Choroid plexus epithelial cell (primary cell): ENCODE results near the gene TADA2B.
"Not testable (repeated sequence)": the region's sequence is repeated elsewhere in the genome, so short reads cannot be mapped to it uniquely, and the experiment has no call there.

Experiments used
- DNase-seq: peaks from one replicate; pipeline ENCODE4 v3.0.0-alpha.2; 2010; ENCODE audit warnings: low read depth
- H3K4me3 ChIP-seq: 2 replicates; pipeline ENCODE4 v1.5.1; 2011; ENCODE audit warnings: low read depth, mild to moderate bottlenecking, control low read depth, low read length, moderate library complexity
- TF ChIP-seq, protein P1 (sequence below): conservative IDR thresholded peaks from 2 replicates; pipeline ENCODE4 v1.5.1; 2011; ENCODE audit warnings: low read depth, mild to moderate bottlenecking, control low read depth, inconsistent platforms, low read length, moderate library complexity

TADA2B gene

DNA sequence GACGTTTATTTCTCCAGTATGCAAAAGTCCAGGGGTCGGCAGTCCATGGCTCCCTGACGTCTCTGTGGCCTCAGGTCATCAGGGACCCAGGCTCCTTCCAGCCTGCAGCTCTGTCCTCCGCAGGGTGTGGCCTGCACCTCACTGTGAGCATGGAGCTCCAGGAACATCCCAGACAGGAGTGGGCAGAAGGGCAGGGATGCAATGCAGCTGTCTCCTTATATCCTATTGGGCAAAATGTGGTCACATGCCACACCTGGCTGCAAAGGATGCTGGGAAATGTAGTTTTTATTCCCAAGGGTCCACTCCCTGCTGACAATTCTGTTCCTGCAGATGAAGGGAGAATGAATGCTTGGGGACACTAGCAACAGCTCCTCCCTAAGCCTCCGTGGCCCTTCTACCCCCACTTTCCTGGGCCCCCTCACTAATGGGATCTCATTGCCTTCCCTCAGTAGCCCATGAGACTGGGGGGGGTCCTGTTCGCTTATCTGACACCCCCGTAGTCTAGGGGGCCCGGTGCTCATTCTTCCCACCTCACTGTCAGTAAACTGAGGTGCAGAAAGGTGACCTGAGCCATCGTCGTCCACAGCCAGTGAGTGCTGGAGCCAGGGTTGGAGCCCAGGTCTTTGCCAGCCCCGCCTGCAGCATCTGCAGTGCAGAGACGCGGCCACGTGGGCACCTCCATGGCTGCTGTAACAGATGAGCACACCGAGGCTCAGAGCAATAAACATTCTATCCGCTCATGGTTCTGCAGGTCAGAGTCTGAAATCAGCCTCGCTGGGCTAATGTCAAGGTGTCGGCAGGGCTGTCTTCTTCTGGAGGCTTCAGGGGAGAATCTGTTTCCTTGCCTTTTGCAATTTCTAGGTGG lies 30.6 kb downstream of the TADA2B start:
- H3K4me3 ChIP-seq: no peak overlapping the region
- peak; percentile 67 for DNase-seq
- TF ChIP-seq, protein P1, sequence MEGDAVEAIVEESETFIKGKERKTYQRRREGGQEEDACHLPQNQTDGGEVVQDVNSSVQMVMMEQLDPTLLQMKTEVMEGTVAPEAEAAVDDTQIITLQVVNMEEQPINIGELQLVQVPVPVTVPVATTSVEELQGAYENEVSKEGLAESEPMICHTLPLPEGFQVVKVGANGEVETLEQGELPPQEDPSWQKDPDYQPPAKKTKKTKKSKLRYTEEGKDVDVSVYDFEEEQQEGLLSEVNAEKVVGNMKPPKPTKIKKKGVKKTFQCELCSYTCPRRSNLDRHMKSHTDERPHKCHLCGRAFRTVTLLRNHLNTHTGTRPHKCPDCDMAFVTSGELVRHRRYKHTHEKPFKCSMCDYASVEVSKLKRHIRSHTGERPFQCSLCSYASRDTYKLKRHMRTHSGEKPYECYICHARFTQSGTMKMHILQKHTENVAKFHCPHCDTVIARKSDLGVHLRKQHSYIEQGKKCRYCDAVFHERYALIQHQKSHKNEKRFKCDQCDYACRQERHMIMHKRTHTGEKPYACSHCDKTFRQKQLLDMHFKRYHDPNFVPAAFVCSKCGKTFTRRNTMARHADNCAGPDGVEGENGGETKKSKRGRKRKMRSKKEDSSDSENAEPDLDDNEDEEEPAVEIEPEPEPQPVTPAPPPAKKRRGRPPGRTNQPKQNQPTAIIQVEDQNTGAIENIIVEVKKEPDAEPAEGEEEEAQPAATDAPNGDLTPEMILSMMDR: no peak

DNA sequence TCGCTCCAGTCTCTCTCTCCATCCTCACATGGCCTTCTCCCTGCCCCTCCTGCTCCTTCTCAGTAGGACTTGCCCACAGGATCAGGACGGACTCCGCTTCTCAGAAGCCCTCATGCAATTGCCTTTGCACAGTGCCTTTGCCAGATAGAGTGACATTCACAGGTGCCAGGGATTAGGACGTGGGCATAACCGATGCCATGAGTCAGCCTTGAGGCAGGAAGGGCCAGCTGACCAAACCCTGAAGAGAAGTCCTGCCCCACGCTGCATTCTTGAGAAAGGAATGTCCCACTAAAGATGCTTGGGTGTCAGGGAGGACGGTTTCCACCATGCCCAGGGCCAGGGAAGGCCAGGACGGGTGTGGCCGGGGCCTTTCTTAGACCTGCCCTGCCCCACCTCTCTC lies 31.3 kb downstream of the TADA2B start:
- H3K4me3 ChIP-seq: no peak overlapping the region
- DNase-seq: no peak
- TF ChIP-seq, protein P1: no peak

DNA sequence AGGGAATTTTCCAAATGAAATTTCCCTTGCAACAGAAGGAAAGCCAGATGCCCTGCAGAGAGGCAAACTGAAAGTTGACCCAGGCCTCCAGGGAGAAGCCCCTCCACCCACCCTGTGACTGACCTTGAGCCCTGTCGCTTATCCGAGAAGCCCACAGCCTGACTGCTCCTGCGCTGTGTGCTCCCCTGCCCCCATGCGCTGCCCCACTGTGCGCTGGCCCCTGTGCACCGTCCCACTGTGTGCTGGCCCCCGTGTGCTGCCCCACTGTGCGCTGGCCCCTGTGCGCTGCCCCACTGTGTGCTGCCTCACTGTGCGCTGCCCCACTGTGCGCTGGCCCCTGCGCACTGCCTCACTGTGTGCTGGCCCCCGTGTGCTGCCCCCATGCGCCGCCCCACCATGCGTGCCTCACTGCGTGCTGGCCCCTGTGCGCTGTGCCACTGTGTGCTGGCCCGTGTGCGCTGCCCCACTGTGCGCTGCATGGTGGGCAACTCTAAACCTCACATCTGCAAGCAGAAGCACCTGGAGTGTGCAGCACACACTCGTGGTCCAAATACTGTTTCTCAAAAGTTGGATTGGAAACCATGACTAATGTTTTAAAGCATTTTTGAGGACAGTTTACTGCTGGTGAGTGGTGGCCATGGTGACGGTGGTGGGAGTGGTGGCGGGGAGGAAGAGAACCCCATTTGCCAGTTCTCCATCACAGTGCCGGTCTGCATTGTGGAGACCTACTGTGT lies 33.0 kb downstream of the TADA2B start:
- DNase-seq: peak; percentile 48
- TF ChIP-seq, protein P1: no peak
- no peak overlapping the region for H3K4me3 ChIP-seq

DNA sequence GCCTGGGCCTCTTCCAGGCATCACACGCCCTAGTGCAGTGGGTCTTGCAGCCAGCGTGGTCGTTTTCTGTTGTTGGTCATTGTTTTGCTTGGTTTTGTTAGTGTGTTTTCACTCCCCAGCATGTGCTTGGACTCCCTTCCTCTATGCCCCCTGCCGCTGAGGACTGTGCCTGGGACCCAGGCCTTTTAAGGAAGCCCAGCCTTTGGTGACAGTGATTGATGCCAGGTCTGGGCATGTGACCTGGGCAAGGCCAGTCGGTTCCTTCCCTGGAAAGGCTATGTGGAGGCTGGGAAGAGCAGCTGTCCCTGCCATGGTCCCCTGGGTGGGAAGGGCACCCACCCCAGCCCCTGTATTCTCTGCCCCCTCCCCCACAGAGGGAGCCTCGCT lies 33.5 kb downstream of the TADA2B start:
- DNase-seq: no peak
- no peak overlapping the region for H3K4me3 ChIP-seq
- TF ChIP-seq, protein P1: no peak

DNA sequence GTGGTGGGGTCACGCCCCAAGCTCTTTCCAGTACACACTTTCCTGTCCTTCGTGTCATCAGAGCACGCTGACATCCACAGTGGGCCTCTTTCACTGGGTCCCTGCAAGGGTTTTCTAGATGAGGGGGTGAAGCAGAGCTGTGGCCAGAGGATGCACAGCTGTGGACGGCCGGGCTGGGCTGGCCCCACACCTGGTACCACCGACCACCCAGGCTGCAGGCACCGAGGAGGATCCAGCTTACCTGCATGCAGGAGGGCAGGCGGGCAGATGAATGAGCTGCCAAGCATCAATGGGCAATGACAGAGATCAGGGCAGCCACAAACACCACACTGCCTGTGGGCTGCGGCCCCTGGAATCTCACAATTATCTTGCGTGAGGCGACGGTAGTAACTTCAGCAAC lies 34.2 kb downstream of the TADA2B start:
- H3K4me3 ChIP-seq: no peak overlapping the region
- no peak for DNase-seq
- TF ChIP-seq, protein P1: no peak

DNA sequence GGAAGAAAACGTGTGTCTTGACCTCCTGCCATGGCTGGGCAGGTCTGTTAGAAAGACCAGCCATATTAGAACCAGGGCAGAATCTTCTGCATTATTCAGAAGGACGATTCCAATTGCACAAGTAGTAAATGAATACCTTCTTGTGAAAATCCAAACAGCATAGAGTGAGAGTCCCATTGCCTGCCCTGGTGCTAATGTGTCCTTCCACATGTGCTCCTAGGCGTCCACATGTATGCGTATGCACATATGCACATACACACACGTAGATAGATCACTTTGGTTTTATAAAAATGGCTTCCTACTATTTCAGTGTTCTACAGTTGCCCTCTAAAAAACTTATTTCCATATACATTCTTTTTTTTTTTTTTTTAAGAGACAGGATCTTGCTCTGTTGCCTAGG lies 34.9 kb downstream of the TADA2B start:
- H3K4me3 ChIP-seq: no peak overlapping the region
- DNase-seq: no peak
- TF ChIP-seq, protein P1: no peak

DNA sequence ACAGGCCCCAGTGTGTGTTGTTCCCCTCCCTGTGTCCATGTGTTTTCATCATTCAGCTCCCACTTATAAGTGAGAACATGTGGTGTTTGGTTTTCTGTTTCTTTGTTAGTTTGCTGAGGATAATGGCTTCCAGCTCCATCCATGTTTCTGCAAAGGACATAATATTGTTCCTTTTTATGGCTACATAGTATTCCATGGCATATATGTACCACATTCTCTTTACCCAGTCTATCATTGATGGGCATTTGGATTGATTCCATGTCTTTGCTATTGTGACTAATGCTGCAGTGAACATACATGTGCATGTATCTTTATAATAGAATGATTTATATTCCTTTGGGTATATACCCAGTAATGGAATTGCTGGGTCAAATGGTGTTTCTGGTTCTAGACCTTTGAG lies 36.3 kb downstream of the TADA2B start:
- H3K4me3 ChIP-seq, DNase-seq: not testable (repeated sequence)

DNA sequence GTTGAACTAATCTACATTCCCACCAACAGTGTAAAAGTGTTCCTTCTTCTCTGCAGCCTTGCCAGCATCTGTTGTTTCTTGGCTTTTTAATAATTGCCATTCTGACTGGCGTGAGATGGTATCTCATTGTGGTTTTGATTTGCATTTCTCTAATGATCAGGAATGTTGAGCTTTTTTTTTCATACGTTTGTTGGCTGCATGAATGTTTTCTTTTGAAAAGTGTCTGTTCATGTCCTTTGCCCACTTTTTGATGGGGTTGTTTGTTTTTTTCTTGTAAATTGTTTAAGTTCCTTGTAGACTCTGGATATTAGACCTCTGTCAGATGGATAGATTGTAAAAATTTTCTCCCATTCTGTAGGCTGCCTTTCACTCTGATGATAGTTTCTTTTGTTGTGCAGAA lies 36.7 kb downstream of the TADA2B start:
- H3K4me3 ChIP-seq, DNase-seq: not testable (repeated sequence)
